Dermis microvascular lymphatic vessel endothelial cell (primary cell): ENCODE data around the gene GSK3A. TPM values are rescaled to one million over a fixed set of nuclear protein-coding genes. Genes with fewer than 3 reads are reported as not detected.

Source experiments
- DNase-seq, 2 donors: peaks; one replicate each; pipeline versions ENCODE4 v3.0.0 to v3.0.0-alpha.2; 2010; ENCODE audit warnings: low read depth in 2 of 2
- total RNA-seq: library from RNA; depleted of rRNA; stranded (reverse); fragments of >200 nt; gene quantifications from 2 replicates; pipeline ENCODE4 v1.2.1, GENCODE V29; 2014

Gene GSK3A
- total RNA-seq, 1 donor from 2014 or later: 8.9 TPM

GRCh38 chr19:42228641-42229040, 13.8 kb downstream of the GSK3A start:
- no peak for DNase-seq

- DNase-seq: no peak
Observed at GRCh38 chr19:42226886-42227285, 15.5 kb downstream of the GSK3A start.

- DNase-seq: no peak
Observed at GRCh38 chr19:42225718-42226292, 16.6 kb downstream of the GSK3A start.

- DNase-seq: no peak
Observed at GRCh38 chr19:42224940-42225717, 17.3 kb downstream of the GSK3A start.

- DNase-seq: no peak
Observed at GRCh38 chr19:42220751-42221097, 21.7 kb downstream of the GSK3A start.

- peak; percentile 94 to 98 for DNase-seq
Observed at GRCh38 chr19:42219812-42220750, 22.3 kb downstream of the GSK3A start, which contains the start of gene ZNF526. Gene ZNF526 (plus strand): TSS chr19:42220312. CDS start chr19:42224404, 4,092 bp downstream.

GRCh38 chr19:42217520-42218437, 24.6 kb downstream of the GSK3A start, which contains the start of gene DEDD2:
Gene DEDD2 (minus strand): TSS chr19:42217677. CDS start chr19:42217007, 670 bp downstream.
- DNase-seq: peak; percentile 90 to 98

GRCh38 chr19:42216653-42217519, 25.5 kb downstream of the GSK3A start:
- DNase-seq: peak in 1 of 2 donors; percentile 38

GRCh38 chr19:42214810-42215485, 27.5 kb downstream of the GSK3A start:
- DNase-seq: no peak

GRCh38 chr19:42212886-42213285, 29.5 kb downstream of the GSK3A start:
- DNase-seq: no peak

GRCh38 chr19:42208612-42209011, 33.8 kb downstream of the GSK3A start:
- DNase-seq: no peak

- peak in 1 of 2 donors; percentile 63 for DNase-seq
Observed at GRCh38 chr19:42207767-42208271, 34.6 kb downstream of the GSK3A start.

GRCh38 chr19:42206871-42207755, 35.3 kb downstream of the GSK3A start:
- no peak for DNase-seq

- DNase-seq: no peak
Observed at GRCh38 chr19:42204664-42205063, 37.7 kb downstream of the GSK3A start.

GRCh38 chr19:42203700-42204099, 38.7 kb downstream of the GSK3A start:
- no peak for DNase-seq

- no peak for DNase-seq
Observed at GRCh38 chr19:42202290-42202880, 40.0 kb downstream of the GSK3A start.

- no peak for DNase-seq
Observed at GRCh38 chr19:42201489-42202289, 40.7 kb downstream of the GSK3A start.
